ENCODE data around the gene FUCA1. TPM values are rescaled to one million over a fixed set of nuclear protein-coding genes. Genes with fewer than 3 reads are reported as not detected.

FUCA1 gene
- total and polyA plus RNA-seq, 10 of the 15 experiments (the other 5 are each of a cell fraction or from before 2014, with no cell fraction given) = 33.3 to 117 (median 52.6) TPM

GRCh38 chr1:23795676-23796465 lies 72.2 kb downstream of the FUCA1 start:
- H3K27me3 ChIP-seq (replicated peaks in 1 of 2; ENCODE audit: control insufficient read depth in 2 of 2, insufficient read depth in 2 of 2, low read length in 1 of 2) = no peaks in the 10 kb centered on the region
- in situ Hi-C loops (cut with MboI) = loop anchor here (25.0 kb wide), 1 partner anchor 1441 kb away; the partner anchor contains the start of genes RSRP1 and SYF2
- no peak for TF ChIP-seq MTA3 (IDR thresholded peaks at IDR 0.05; ENCODE audit: borderline replicate concordance, low read length)
- no peak for TF ChIP-seq RBBP5 (conservative IDR thresholded peaks at IDR 0.05)
- TF ChIP-seq GATAD2B (conservative IDR thresholded peaks at IDR 0.05; ENCODE audit: low read depth) = no peak
- no peak for TF ChIP-seq CTCF (IDR thresholded peaks at IDR 0.05 in 2 of 3, conservative IDR thresholded peaks at IDR 0.05 in 1 of 3; ENCODE audit: control insufficient read depth in 2 of 3, extremely low read depth in 1 of 3, insufficient read depth in 1 of 3, low read depth in 3 of 3, low read length in 3 of 3)
- TF ChIP-seq BCL11A (IDR thresholded peaks at IDR 0.05; ENCODE audit: low read depth, low read length) = no peak
- 0 out of 2 replicates have a peak, but pooled peaks have one; percentile 9 for TF ChIP-seq POLR2AphosphoS5 (IDR thresholded peaks at IDR 0.05; ENCODE audit: low read length)
- POLR2A ChIA-PET = no interaction called here
- FAIRE-seq (no peak), ATAC-seq (no peak), DNase-seq (ENCODE audit: low read depth, low spot score) (no peak)
- no peak overlapping the region for H3K27ac ChIP-seq (ENCODE audit: control insufficient read depth, insufficient read depth)
- no peak overlapping the region for H3K4me2 ChIP-seq (ENCODE audit: control insufficient read depth, insufficient read depth)
- no peak overlapping the region for H3K9ac ChIP-seq (ENCODE audit: control insufficient read depth, insufficient read depth, low read length)
- H2AFZ ChIP-seq (ENCODE audit: control insufficient read depth, low read depth, low read length) = no peak overlapping the region
- H3K4me3 ChIP-seq = no peak overlapping the region
- no peaks in the 10 kb centered on the region for H3K9me3 ChIP-seq (replicated peaks; ENCODE audit: control insufficient read depth, insufficient read depth, low read length)
- peaks cover 32% of the 10 kb centered on the region for H3K79me2 ChIP-seq (ENCODE audit: control insufficient read depth, insufficient read depth, low read length)
- peaks cover 12% of the 10 kb centered on the region for H3K4me1 ChIP-seq (ENCODE audit: control insufficient read depth, insufficient read depth, low read length)
- intact Hi-C loops (cut with micrococcal nuclease; ENCODE audit: unreplicated experiment) = no loop called here
- RAD21 ChIA-PET (ENCODE audit: unreplicated experiment) = no interaction called here
- SMC1A ChIA-PET (ENCODE audit: uncharacterized antibody, unreplicated experiment) = no interaction called here
- CTCF ChIA-PET = no interaction called here
- no peaks in the 10 kb centered on the region for H4K20me1 ChIP-seq (ENCODE audit: control insufficient read depth, insufficient read depth)
- WGBS (ENCODE audit: insufficient coverage, insufficient replicate concordance, low lambda C conversion rate, missing lambda C conversion rate) = 97% methylated on average over 15 of the region's 16 CpGs
- BruUV-seq (replicated peaks) = no TSS peak
- peaks cover 4 to 16% of the 10 kb centered on the region in 2 experiments; a peak in 3 of 4 replicates for H3K36me3 ChIP-seq (ENCODE audit: control insufficient read depth in 2 of 2, insufficient read depth in 2 of 2, low read length in 1 of 2)

Other genes starting within 250 kb of the FUCA1 start
Only the 7 nearest of the 10 such genes appear.
- gene PITHD1, start 89.9 kb downstream of the FUCA1 start, total RNA-seq (2014; rRNA removed) = 75.6 and 81.1 TPM in 2 replicates
- gene PITHD1, start 89.9 kb downstream of the FUCA1 start, total RNA-seq (2014; rRNA removed; fragmentation: Illumina TruSeq; extraction: Trizol) = 64.2 and 68.6 TPM in 2 replicates
- 61.7 and 65.5 TPM in 2 replicates for gene PITHD1, start 89.9 kb downstream of the FUCA1 start, total RNA-seq (2021)
- gene PITHD1, start 89.9 kb downstream of the FUCA1 start, polyA plus RNA-seq (2011; rRNA removed) = 80.5 and 82.2 TPM in 2 replicates
- 64.4 and 69.9 TPM in 2 replicates for gene PITHD1, start 89.9 kb downstream of the FUCA1 start, polyA plus RNA-seq (2014; fragmentation: Illumina TruSeq; extraction: Trizol)
- 10 to 100 TPM; 23.7 to 43.3 TPM for gene PITHD1, start 89.9 kb downstream of the FUCA1 start, polyA plus RNA-seq (2014; fragmentation: Nextera tagmentation; extraction: Ambion mirVana)
- gene PITHD1, start 89.9 kb downstream of the FUCA1 start, polyA plus RNA-seq (2014; rRNA removed) = 69.6 and 72.6 TPM in 2 replicates
- 10 to 100 TPM; 64.8 to 73.2 TPM for gene PITHD1, start 89.9 kb downstream of the FUCA1 start, polyA plus RNA-seq (2016; fragmentation: Nextera tagmentation; extraction: Ambion mirVana)
- gene LYPLA2, start 77.1 kb downstream of the FUCA1 start, total RNA-seq (2014; rRNA removed) = 94.0 and 107 TPM in 2 replicates
- 28.8 and 30.1 TPM in 2 replicates for gene LYPLA2, start 77.1 kb downstream of the FUCA1 start, total RNA-seq (2014; rRNA removed; fragmentation: Illumina TruSeq; extraction: Trizol)
- 77.0 and 79.6 TPM in 2 replicates for gene LYPLA2, start 77.1 kb downstream of the FUCA1 start, total RNA-seq (2021)
- 21.9 and 41.5 TPM in 2 replicates for gene LYPLA2, start 77.1 kb downstream of the FUCA1 start, polyA plus RNA-seq (2011; rRNA removed)
- 15.5 and 47.7 TPM in 2 replicates for gene LYPLA2, start 77.1 kb downstream of the FUCA1 start, polyA plus RNA-seq (2014; fragmentation: Illumina TruSeq; extraction: Trizol)
- 1 to 10 TPM; 2.7 to 5.9 TPM for gene LYPLA2, start 77.1 kb downstream of the FUCA1 start, polyA plus RNA-seq (2014; fragmentation: Nextera tagmentation; extraction: Ambion mirVana)
- 110 and 131 TPM in 2 replicates for gene LYPLA2, start 77.1 kb downstream of the FUCA1 start, polyA plus RNA-seq (2014; rRNA removed)
- gene LYPLA2, start 77.1 kb downstream of the FUCA1 start, polyA plus RNA-seq (2016; fragmentation: Nextera tagmentation; extraction: Ambion mirVana) = 100 to 1,000 TPM; 116 to 129 TPM
- 46.8 and 51.6 TPM in 2 replicates for gene GALE, start 67.5 kb downstream of the FUCA1 start, total RNA-seq (2014; rRNA removed)
- 24.2 and 27.6 TPM in 2 replicates for gene GALE, start 67.5 kb downstream of the FUCA1 start, total RNA-seq (2014; rRNA removed; fragmentation: Illumina TruSeq; extraction: Trizol)
- gene GALE, start 67.5 kb downstream of the FUCA1 start, total RNA-seq (2021) = 41.7 and 47.5 TPM in 2 replicates
- 14.5 and 23.8 TPM in 2 replicates for gene GALE, start 67.5 kb downstream of the FUCA1 start, polyA plus RNA-seq (2011; rRNA removed)
- gene GALE, start 67.5 kb downstream of the FUCA1 start, polyA plus RNA-seq (2014; fragmentation: Illumina TruSeq; extraction: Trizol) = 23.6 and 34.0 TPM in 2 replicates
- gene GALE, start 67.5 kb downstream of the FUCA1 start, polyA plus RNA-seq (2014; fragmentation: Nextera tagmentation; extraction: Ambion mirVana) = 1 to 10 TPM; 4.2 to 10.0 TPM
- gene GALE, start 67.5 kb downstream of the FUCA1 start, polyA plus RNA-seq (2014; rRNA removed) = 50.2 and 50.8 TPM in 2 replicates
- 10 to 100 TPM; 72.2 to 93.7 TPM for gene GALE, start 67.5 kb downstream of the FUCA1 start, polyA plus RNA-seq (2016; fragmentation: Nextera tagmentation; extraction: Ambion mirVana)
- gene HMGCL, start 42.9 kb downstream of the FUCA1 start, total RNA-seq (2014; rRNA removed) = 34.2 and 35.9 TPM in 2 replicates
- gene HMGCL, start 42.9 kb downstream of the FUCA1 start, total RNA-seq (2014; rRNA removed; fragmentation: Illumina TruSeq; extraction: Trizol) = 29.4 and 34.0 TPM in 2 replicates
- gene HMGCL, start 42.9 kb downstream of the FUCA1 start, total RNA-seq (2021) = 29.4 and 33.1 TPM in 2 replicates
- 30.6 and 35.5 TPM in 2 replicates for gene HMGCL, start 42.9 kb downstream of the FUCA1 start, polyA plus RNA-seq (2011; rRNA removed)
- gene HMGCL, start 42.9 kb downstream of the FUCA1 start, polyA plus RNA-seq (2014; fragmentation: Illumina TruSeq; extraction: Trizol) = 28.0 and 34.2 TPM in 2 replicates
- 100 to 1,000 TPM in 1 of 2 experiments, 10 to 100 TPM in 1; 75.9 to 127 TPM for gene HMGCL, start 42.9 kb downstream of the FUCA1 start, polyA plus RNA-seq (2014; fragmentation: Nextera tagmentation; extraction: Ambion mirVana)
- 32.1 and 37.3 TPM in 2 replicates for gene HMGCL, start 42.9 kb downstream of the FUCA1 start, polyA plus RNA-seq (2014; rRNA removed)
- gene HMGCL, start 42.9 kb downstream of the FUCA1 start, polyA plus RNA-seq (2016; fragmentation: Nextera tagmentation; extraction: Ambion mirVana) = 10 to 100 TPM; 40.1 to 40.5 TPM
- 19.2 and 19.8 TPM in 2 replicates for gene CNR2, start 45.1 kb upstream of the FUCA1 start, total RNA-seq (2014; rRNA removed)
- gene CNR2, start 45.1 kb upstream of the FUCA1 start, total RNA-seq (2014; rRNA removed; fragmentation: Illumina TruSeq; extraction: Trizol) = 18.9 and 19.5 TPM in 2 replicates
- 13.6 and 15.1 TPM in 2 replicates for gene CNR2, start 45.1 kb upstream of the FUCA1 start, total RNA-seq (2021)
- 0.40 and 0.46 TPM in 2 replicates for gene CNR2, start 45.1 kb upstream of the FUCA1 start, polyA plus RNA-seq (2011; rRNA removed)
- gene CNR2, start 45.1 kb upstream of the FUCA1 start, polyA plus RNA-seq (2014; fragmentation: Illumina TruSeq; extraction: Trizol) = 12.8 and 13.5 TPM in 2 replicates
- gene CNR2, start 45.1 kb upstream of the FUCA1 start, polyA plus RNA-seq (2014; fragmentation: Nextera tagmentation; extraction: Ambion mirVana) = 10 to 100 TPM in 1 of 2 experiments, 1 to 10 TPM in 1; 9.8 to 12.3 TPM
- gene CNR2, start 45.1 kb upstream of the FUCA1 start, polyA plus RNA-seq (2014; rRNA removed) = 10.3 and 11.2 TPM in 2 replicates
- 10 to 100 TPM; 11.9 to 12.2 TPM for gene CNR2, start 45.1 kb upstream of the FUCA1 start, polyA plus RNA-seq (2016; fragmentation: Nextera tagmentation; extraction: Ambion mirVana)
- 106 and 125 TPM in 2 replicates for gene PNRC2, start 91.5 kb upstream of the FUCA1 start, total RNA-seq (2014; rRNA removed)
- 170 and 171 TPM in 2 replicates for gene PNRC2, start 91.5 kb upstream of the FUCA1 start, total RNA-seq (2014; rRNA removed; fragmentation: Illumina TruSeq; extraction: Trizol)
- 172 and 178 TPM in 2 replicates for gene PNRC2, start 91.5 kb upstream of the FUCA1 start, total RNA-seq (2021)
- gene PNRC2, start 91.5 kb upstream of the FUCA1 start, polyA plus RNA-seq (2011; rRNA removed) = 155 and 222 TPM in 2 replicates
- gene PNRC2, start 91.5 kb upstream of the FUCA1 start, polyA plus RNA-seq (2014; fragmentation: Illumina TruSeq; extraction: Trizol) = 205 and 249 TPM in 2 replicates
- gene PNRC2, start 91.5 kb upstream of the FUCA1 start, polyA plus RNA-seq (2014; fragmentation: Nextera tagmentation; extraction: Ambion mirVana) = 100 to 1,000 TPM; 135 to 140 TPM
- gene PNRC2, start 91.5 kb upstream of the FUCA1 start, polyA plus RNA-seq (2014; rRNA removed) = 105 and 137 TPM in 2 replicates
- 100 to 1,000 TPM; 179 to 180 TPM for gene PNRC2, start 91.5 kb upstream of the FUCA1 start, polyA plus RNA-seq (2016; fragmentation: Nextera tagmentation; extraction: Ambion mirVana)
- gene SRSF10, start 112.0 kb upstream of the FUCA1 start, total RNA-seq (2014; rRNA removed) = 157 and 186 TPM in 2 replicates
- 258 and 268 TPM in 2 replicates for gene SRSF10, start 112.0 kb upstream of the FUCA1 start, total RNA-seq (2014; rRNA removed; fragmentation: Illumina TruSeq; extraction: Trizol)
- gene SRSF10, start 112.0 kb upstream of the FUCA1 start, total RNA-seq (2021) = 160 and 163 TPM in 2 replicates
- gene SRSF10, start 112.0 kb upstream of the FUCA1 start, polyA plus RNA-seq (2011; rRNA removed) = 252 and 372 TPM in 2 replicates
- gene SRSF10, start 112.0 kb upstream of the FUCA1 start, polyA plus RNA-seq (2014; fragmentation: Illumina TruSeq; extraction: Trizol) = 274 and 347 TPM in 2 replicates
- 100 to 1,000 TPM; 166 to 187 TPM for gene SRSF10, start 112.0 kb upstream of the FUCA1 start, polyA plus RNA-seq (2014; fragmentation: Nextera tagmentation; extraction: Ambion mirVana)
- 173 and 192 TPM in 2 replicates for gene SRSF10, start 112.0 kb upstream of the FUCA1 start, polyA plus RNA-seq (2014; rRNA removed)
- 100 to 1,000 TPM; 262 to 279 TPM for gene SRSF10, start 112.0 kb upstream of the FUCA1 start, polyA plus RNA-seq (2016; fragmentation: Nextera tagmentation; extraction: Ambion mirVana)